SK-N-MC (cell line): ENCODE results near the gene HSPB1.
A peak's percentile ranks its signal among the peaks of the same experiment; 100 is the strongest.
"Not testable (repeated sequence)": the region's sequence is repeated elsewhere in the genome, so short reads cannot be mapped to it uniquely, and the experiment has no call there.

Experiments used
- DNase-seq: peaks from one replicate; pipeline ENCODE4 v3.0.0-alpha.2; 2011; ENCODE audit warnings: low read depth, low spot score
- H3K27ac ChIP-seq: fragments of 200-600 bp; sonication (generic); 2 replicates; pipeline ENCODE4 v1.5.1; 2016; ENCODE audit warnings: mixed run types
- H3K36me3 ChIP-seq: fragments of 200-600 bp; sonication (generic); 2 replicates; pipeline ENCODE4 v1.6.1; 2017; ENCODE audit warnings: antibody characterized with exemption, low read length, mixed read lengths; ENCODE audit not compliant: insufficient read depth
- H3K4me3 ChIP-seq: fragments of 200-600 bp; sonication (generic); 2 replicates; pipeline ENCODE4 v1.5.1; 2016
- H3K9ac ChIP-seq: fragments of 200-600 bp; sonication (generic); 2 replicates; pipeline ENCODE4 v1.8.0; 2017; ENCODE audit warnings: mixed run types, mixed read lengths; ENCODE audit not compliant: insufficient read length
- H3K9me3 ChIP-seq: fragments of 200-600 bp; sonication (generic); 2 replicates; pipeline ENCODE4 v1.6.1; 2017; ENCODE audit warnings: low read depth, mild to moderate bottlenecking, antibody characterized with exemption, low read length, moderate library complexity, mixed read lengths
- EZH2 ChIP-seq: fragments of 200-600 bp; sonication (generic); IDR thresholded peaks from one replicate; pipeline ENCODE4 v1.6.1; 2017; ENCODE audit warnings: antibody characterized with exemption
- FOXP2 ChIP-seq: optimal IDR thresholded peaks from 2 replicates; pipeline ENCODE3; 2011; ENCODE audit warnings: mild to moderate bottlenecking, moderate library complexity; ENCODE audit not compliant: insufficient read depth; ENCODE audit errors: extremely low read length, control extremely low read depth
- POLR2AphosphoS5 ChIP-seq: IDR thresholded peaks from 2 replicates; pipeline ENCODE4 v1.6.1; 2012; ENCODE audit warnings: mild to moderate bottlenecking, low read depth, low read length, borderline replicate concordance

The HSPB1 gene

DNA sequence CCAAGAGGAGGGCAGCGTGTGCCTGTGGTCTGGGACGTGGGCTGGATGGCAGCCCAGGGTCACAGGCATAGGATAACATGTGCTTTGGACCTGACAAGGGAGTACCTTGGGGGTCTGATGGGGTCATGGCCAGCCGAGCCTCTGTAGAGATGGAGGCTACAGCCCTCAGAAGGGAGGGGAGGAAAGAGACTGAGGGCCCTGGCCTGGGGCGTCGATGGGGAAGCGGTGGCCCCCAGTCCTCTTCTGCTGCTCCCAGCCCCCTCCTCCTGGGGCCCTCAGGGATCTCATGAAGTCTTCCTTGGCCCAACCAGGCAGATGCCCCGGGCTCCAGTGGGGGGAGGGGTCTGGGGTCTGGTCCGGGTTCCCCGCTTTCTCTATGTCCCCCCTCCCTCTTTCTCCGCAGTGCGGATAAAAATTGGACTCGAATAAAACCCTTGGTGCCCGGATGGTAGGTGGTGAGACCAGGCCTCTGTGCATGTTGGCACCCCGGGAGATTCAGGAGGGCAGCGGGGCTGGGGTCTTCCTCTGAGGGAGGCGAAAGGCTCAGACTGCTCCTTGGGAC, 15.6 kb upstream of the HSPB1 start:
- Histone ChIP-seq H3K36me3 (no peaks in the 10 kb centered on the region), H3K27ac (no peak overlapping the region), H3K4me3 (no peak overlapping the region), H3K9me3 (no peaks in the 10 kb centered on the region), H3K9ac (no peak overlapping the region)
- TF ChIP-seq EZH2 = no peak
- no peak for TF ChIP-seq FOXP2
- no peak for DNase-seq

GRCh38 chr7:76290847-76291350, 11.6 kb upstream of the HSPB1 start:
- not testable (repeated sequence) for H3K36me3 ChIP-seq, H3K27ac ChIP-seq, DNase-seq, H3K9ac ChIP-seq, H3K9me3 ChIP-seq, H3K4me3 ChIP-seq

- TF ChIP-seq EZH2 = no peak
- TF ChIP-seq FOXP2 = no peak
- Histone ChIP-seq H3K36me3 (no peaks in the 10 kb centered on the region), H3K9me3 (no peaks in the 10 kb centered on the region), H3K4me3 (peak overlapping the region; percentile 62), H3K27ac (0 out of 2 replicates have a peak overlapping the region, but pooled peaks have one; percentile 27), H3K9ac (peak overlapping the region; percentile 60)
- DNase-seq = no peak
These were observed 10.9 kb upstream of the HSPB1 start for GRCh38 chr7:76291351-76292212.

DNA sequence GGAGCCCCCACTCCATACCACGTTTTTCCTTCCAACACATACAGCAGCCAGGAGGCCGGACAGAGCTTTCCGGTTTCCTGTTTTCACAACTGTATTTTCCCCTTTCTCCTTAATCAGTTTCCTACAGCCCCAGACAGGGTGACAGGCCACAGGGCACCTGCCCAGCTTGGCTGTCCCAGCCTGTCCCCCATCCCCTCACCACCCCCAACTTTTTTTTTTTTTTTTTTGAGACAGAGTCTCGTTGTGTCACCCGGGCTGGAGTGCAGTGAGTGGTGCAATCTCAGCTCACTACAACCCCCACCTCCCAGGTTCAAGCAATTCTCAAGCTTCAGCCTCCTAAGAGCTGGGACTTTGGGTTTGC, 10.3 kb upstream of the HSPB1 start:
- no peak for TF ChIP-seq POLR2AphosphoS5
- no peak for TF ChIP-seq FOXP2
- no peak for TF ChIP-seq EZH2
- Histone ChIP-seq H3K9me3 (no peaks in the 10 kb centered on the region), H3K27ac (no peak overlapping the region), H3K9ac (peak overlapping the region; percentile 60), H3K4me3 (peak overlapping the region; percentile 62), H3K36me3 (no peaks in the 10 kb centered on the region)
- no peak for DNase-seq

DNA sequence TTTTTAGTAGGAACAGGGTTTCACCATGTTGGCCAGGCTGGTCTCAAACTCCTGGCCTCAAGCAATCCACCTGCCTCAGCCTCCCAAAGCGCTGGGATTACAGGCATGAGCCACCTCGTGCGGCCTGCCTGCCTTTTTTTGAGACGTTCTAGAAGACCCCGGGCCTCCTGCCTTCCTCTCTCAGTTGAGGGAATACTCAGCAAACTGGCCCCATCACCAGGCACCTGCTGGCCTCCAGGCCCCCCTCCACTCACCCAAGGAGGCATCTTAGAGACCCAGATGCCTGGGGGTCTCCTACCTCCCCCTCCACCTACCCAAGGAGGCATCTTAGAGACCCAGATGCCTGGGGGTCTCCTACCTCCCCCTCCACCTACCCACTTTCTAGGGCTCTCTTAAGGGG, 9.6 kb upstream of the HSPB1 start:
- H3K36me3 ChIP-seq, DNase-seq, H3K4me3 ChIP-seq, H3K9ac ChIP-seq, H3K27ac ChIP-seq, H3K9me3 ChIP-seq: not testable (repeated sequence)

GRCh38 chr7:76293407-76293901, 9.0 kb upstream of the HSPB1 start:
- Histone ChIP-seq H3K9ac (no peak overlapping the region), H3K4me3 (no peak overlapping the region), H3K9me3 (no peaks in the 10 kb centered on the region), H3K27ac (peak overlapping the region; percentile 71; the same call in 1 of the 2 replicates), H3K36me3 (no peaks in the 10 kb centered on the region)
- TF ChIP-seq POLR2AphosphoS5 = no peak
- no peak for TF ChIP-seq EZH2
- no peak for TF ChIP-seq FOXP2
- DNase-seq = no peak

DNA sequence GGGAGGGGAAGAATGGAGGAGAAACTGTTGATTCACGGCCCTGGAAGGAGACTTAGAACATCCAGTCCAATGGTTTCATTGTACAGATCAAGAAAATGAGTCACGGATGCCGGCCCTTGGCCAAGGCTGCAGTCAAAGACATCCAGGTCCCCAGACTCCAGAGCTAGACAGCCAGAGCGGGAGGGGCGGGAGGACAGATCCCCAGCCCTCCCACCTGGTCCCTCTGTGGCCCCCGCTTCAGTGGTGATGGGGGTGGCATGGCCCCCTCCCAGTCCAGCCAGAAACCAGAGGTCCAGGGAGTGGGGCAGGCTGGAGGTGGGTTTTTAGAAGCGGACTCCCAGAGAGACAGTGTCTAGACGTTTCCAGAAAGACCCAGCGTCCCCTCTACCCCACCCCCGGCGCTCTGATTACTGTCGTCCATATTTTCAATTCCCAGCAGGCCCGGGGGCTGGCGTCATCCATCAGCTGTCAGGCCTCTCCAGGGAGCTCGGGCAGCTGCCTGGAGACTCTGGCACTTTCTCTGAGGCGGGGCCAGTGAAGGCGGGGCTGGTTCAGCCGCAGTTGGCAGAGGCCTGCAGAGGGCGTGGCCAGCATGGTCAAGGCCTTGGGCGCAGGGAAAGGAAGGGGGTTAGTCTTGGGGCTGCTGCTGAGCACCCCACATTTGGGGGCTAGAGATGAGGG, 8.0 kb upstream of the HSPB1 start:
- H3K4me3 ChIP-seq = no peak overlapping the region
- no peak for DNase-seq

DNA sequence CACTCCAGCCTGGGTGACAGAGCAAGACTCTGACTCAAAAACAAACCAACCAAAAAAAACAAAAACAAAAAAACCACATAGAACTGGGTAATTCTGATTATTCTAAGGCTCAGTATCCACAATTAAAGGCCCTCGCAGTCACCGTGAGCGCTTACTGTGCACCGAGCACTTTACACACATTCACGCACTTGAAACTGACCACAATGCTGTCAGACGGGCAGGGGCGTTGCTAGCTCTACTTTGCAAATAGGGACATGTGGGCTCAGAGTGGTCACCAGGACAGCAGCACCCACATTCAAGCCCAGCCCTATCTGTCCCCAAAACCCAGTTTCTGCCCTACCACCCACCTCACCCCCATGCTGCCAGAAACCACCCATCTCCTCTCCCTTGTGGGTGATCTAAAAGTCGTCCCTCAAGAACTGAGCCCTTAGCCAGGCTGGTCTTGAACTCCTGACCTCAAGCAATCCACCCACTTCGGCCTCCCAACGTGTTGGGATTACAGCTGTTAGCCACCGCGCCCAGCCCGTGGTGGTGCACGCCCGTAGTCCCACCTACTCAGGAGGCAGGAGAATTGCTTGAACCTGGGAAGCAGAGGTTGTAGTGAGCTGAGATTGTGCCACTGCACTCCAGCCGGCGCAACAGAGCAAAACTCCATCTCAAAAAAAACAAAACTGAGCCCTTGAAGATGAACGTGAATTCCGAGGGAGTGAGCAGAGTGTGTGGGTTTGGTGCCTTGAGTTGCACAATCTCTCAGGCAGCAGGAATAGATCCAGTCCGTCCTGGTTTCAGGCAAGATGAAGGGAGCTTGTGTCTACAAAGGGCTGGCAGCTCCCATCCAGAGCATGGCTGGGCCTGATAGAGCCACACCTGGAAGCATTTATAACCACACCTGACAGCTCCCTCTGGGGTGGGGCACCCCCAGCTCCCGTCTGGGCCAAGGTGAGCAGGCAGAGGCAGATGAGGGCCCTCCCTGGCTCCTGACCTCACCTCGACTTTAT, 5.4 kb upstream of the HSPB1 start:
- no peak for DNase-seq
- Histone ChIP-seq H3K9me3 (no peaks in the 10 kb centered on the region), H3K27ac (no peak overlapping the region), H3K9ac (no peak overlapping the region), H3K36me3 (no peaks in the 10 kb centered on the region), H3K4me3 (no peak overlapping the region)
- TF ChIP-seq EZH2 (no peak), POLR2AphosphoS5 (no peak), FOXP2 (no peak)

More for the DNA sequence above, 8.0 kb upstream of the HSPB1 start:
- Histone ChIP-seq H3K36me3 (no peaks in the 10 kb centered on the region), H3K27ac (0 out of 2 replicates have a peak overlapping the region, but pooled peaks have one; percentile 30), H3K9me3 (no peaks in the 10 kb centered on the region), H3K9ac (no peak overlapping the region)
- TF ChIP-seq EZH2 = no peak
- TF ChIP-seq POLR2AphosphoS5 = no peak
- TF ChIP-seq FOXP2 = no peak
